Astrocyte (in vitro differentiated cells and primary cell): Measurements from ENCODE around the gene ADAM30. TPM values are rescaled to one million over a fixed set of nuclear protein-coding genes. Genes with fewer than 3 reads are reported as not detected.
A peak's percentile ranks its signal among the peaks of the same experiment; 100 is the strongest.

Source experiments
- DNase-seq: peaks from one replicate; pipeline ENCODE4 v3.0.0-alpha.2; 2010; ENCODE audit warnings: low read depth
- FAIRE-seq: peaks from 2 replicates; lab custom pipeline; 2011; peaks lifted over from hg19 to GRCh38; lab: Jason Lieb, UNC
- H2AFZ ChIP-seq: 2 replicates; pipeline ENCODE4 v1.6.0; 2012; ENCODE audit warnings: low read depth, low read length, inconsistent platforms
- H3K27ac ChIP-seq: 2 replicates; pipeline ENCODE4 v1.5.1; 2011; ENCODE audit warnings: low read depth, low read length, inconsistent platforms
- H3K27me3 ChIP-seq: 2 replicates; pipeline ENCODE4 v1.6.0; 2011; ENCODE audit warnings: low read length, inconsistent platforms; ENCODE audit not compliant: insufficient read depth
- H3K36me3 ChIP-seq: 2 replicates; pipeline ENCODE4 v1.5.1; 2011; ENCODE audit warnings: low read length, inconsistent platforms; ENCODE audit not compliant: insufficient read depth
- H3K4me1 ChIP-seq: 2 replicates; pipeline ENCODE4 v1.5.1; 2011; ENCODE audit warnings: low read length, inconsistent platforms; ENCODE audit not compliant: insufficient read depth
- H3K4me2 ChIP-seq: 2 replicates; pipeline ENCODE4 v1.6.0; 2012; ENCODE audit warnings: low read length, inconsistent platforms
- H3K4me3 ChIP-seq: 2 replicates; pipeline ENCODE4 v1.5.1; 2011; ENCODE audit warnings: low read depth, mild to moderate bottlenecking, low read length, inconsistent platforms; ENCODE audit not compliant: insufficient read depth
- H3K79me2 ChIP-seq: 2 replicates; pipeline ENCODE4 v1.6.0; 2012; ENCODE audit warnings: mild to moderate bottlenecking, low read length, inconsistent platforms; ENCODE audit not compliant: insufficient read depth
- H3K9ac ChIP-seq: 2 replicates; pipeline ENCODE4 v1.6.0; 2012; ENCODE audit warnings: mild to moderate bottlenecking, low read length, inconsistent platforms
- H3K9me3 ChIP-seq: 2 replicates; pipeline ENCODE4 v1.5.1; 2012; ENCODE audit warnings: low read depth, mild to moderate bottlenecking, low read length, inconsistent platforms; ENCODE audit not compliant: insufficient read depth
- H4K20me1 ChIP-seq: 2 replicates; pipeline ENCODE4 v1.6.0; 2012; ENCODE audit warnings: low read length, inconsistent platforms; ENCODE audit not compliant: insufficient read depth
- H3K27ac Mint-ChIP-seq: one replicate; pipeline ENCODE4 v1.8.0; 2021; ENCODE audit warnings: mild to moderate bottlenecking, mixed read lengths; ENCODE audit not compliant: unreplicated experiment
- H3K27me3 Mint-ChIP-seq: one replicate; pipeline ENCODE4 v1.8.0; 2021; ENCODE audit warnings: low read depth, mixed read lengths; ENCODE audit not compliant: unreplicated experiment
- H3K36me3 Mint-ChIP-seq: one replicate; pipeline ENCODE4 v1.8.0; 2021; ENCODE audit warnings: low read depth, mixed read lengths; ENCODE audit not compliant: unreplicated experiment
- H3K4me1 Mint-ChIP-seq: one replicate; pipeline ENCODE4 v1.8.0; 2021; ENCODE audit warnings: low read depth, mixed read lengths; ENCODE audit not compliant: unreplicated experiment
- H3K4me3 Mint-ChIP-seq: one replicate; pipeline ENCODE4 v1.8.0; 2021; ENCODE audit warnings: mild to moderate bottlenecking, moderate library complexity, mixed read lengths; ENCODE audit not compliant: unreplicated experiment
- H3K9me3 Mint-ChIP-seq: one replicate; pipeline ENCODE4 v1.8.0; 2021; ENCODE audit warnings: mild to moderate bottlenecking, mixed read lengths; ENCODE audit not compliant: unreplicated experiment
- CTCF ChIP-seq: IDR thresholded peaks from 2 replicates; pipeline ENCODE4 v1.5.1; 2011; ENCODE audit warnings: low read depth, mild to moderate bottlenecking, inconsistent platforms, low read length, moderate library complexity; ENCODE audit not compliant: insufficient read depth
- EZH2 ChIP-seq: IDR thresholded peaks from 2 replicates; pipeline ENCODE4 v1.6.1; 2012; ENCODE audit warnings: mild to moderate bottlenecking, low read length, inconsistent platforms; ENCODE audit not compliant: insufficient read depth
- total RNA-seq: library from RNA; stranded (reverse); gene quantifications from 2 replicates; pipeline ENCODE4 v1.2.1, GENCODE V29; 2021

ADAM30 gene
- total RNA-seq, 1 donor from 2014 or later, result not detected

GRCh38 chr1:119879510-119880434 lies 16.5 kb downstream of the ADAM30 start:
- H3K36me3 ChIP-seq, result no peaks in the 10 kb centered on the region
- no peaks in the 10 kb centered on the region for H3K4me1 ChIP-seq
- no peaks in the 10 kb centered on the region for H3K79me2 ChIP-seq
- Mint-ChIP-seq H3K9me3 (peaks cover 3% of the 10 kb centered on the region), H3K27ac (no peak overlapping the region), H3K36me3 (no peaks in the 10 kb centered on the region), H3K4me3 (no peak overlapping the region), H3K27me3 (peaks cover 4% of the 10 kb centered on the region), H3K4me1 (no peaks in the 10 kb centered on the region)
- H4K20me1 ChIP-seq, result no peaks in the 10 kb centered on the region
- H3K9ac ChIP-seq, result no peak overlapping the region
- no peak for DNase-seq
- FAIRE-seq, result no peak
- H3K9me3 ChIP-seq, result no peaks in the 10 kb centered on the region
- no peak overlapping the region for H3K4me3 ChIP-seq
- no peak overlapping the region for H3K27ac ChIP-seq
- H2AFZ ChIP-seq, result no peak overlapping the region
- no peaks in the 10 kb centered on the region for H3K27me3 ChIP-seq
- H3K4me2 ChIP-seq, result no peak overlapping the region
- TF ChIP-seq EZH2, result no peak
- TF ChIP-seq CTCF, result no peak

- DNase-seq (no peak), FAIRE-seq (no peak)
- Histone ChIP-seq H3K27ac (no peak overlapping the region), H4K20me1 (no peaks in the 10 kb centered on the region), H3K9ac (no peak overlapping the region), H3K36me3 (no peaks in the 10 kb centered on the region), H3K4me3 (no peak overlapping the region), H3K4me2 (no peak overlapping the region), H2AFZ (no peak overlapping the region), H3K27me3 (no peaks in the 10 kb centered on the region), H3K4me1 (peaks cover 8% of the 10 kb centered on the region), H3K9me3 (no peaks in the 10 kb centered on the region), H3K79me2 (no peaks in the 10 kb centered on the region)
- Mint-ChIP-seq H3K36me3 (no peaks in the 10 kb centered on the region), H3K9me3 (peaks cover 4% of the 10 kb centered on the region), H3K4me1 (peaks cover 11% of the 10 kb centered on the region), H3K4me3 (no peak overlapping the region), H3K27ac (no peak overlapping the region), H3K27me3 (peaks cover 4% of the 10 kb centered on the region)
- TF ChIP-seq CTCF (no peak), EZH2 (no peak)
Observed at GRCh38 chr1:119878171-119878570, 18.1 kb downstream of the ADAM30 start.

- H3K9me3 ChIP-seq, result no peaks in the 10 kb centered on the region
- TF ChIP-seq EZH2 (no peak), CTCF (no peak)
- Mint-ChIP-seq H3K4me1 (peaks cover 21% of the 10 kb centered on the region), H3K27me3 (no peaks in the 10 kb centered on the region), H3K27ac (peak overlapping the region; percentile 64), H3K4me3 (peak overlapping the region; percentile 22), H3K36me3 (no peaks in the 10 kb centered on the region), H3K9me3 (peaks cover 4% of the 10 kb centered on the region)
- no peaks in the 10 kb centered on the region for H3K79me2 ChIP-seq
- no peaks in the 10 kb centered on the region for H4K20me1 ChIP-seq
- H3K27ac ChIP-seq, result no peak overlapping the region
- no peaks in the 10 kb centered on the region for H3K36me3 ChIP-seq
- no peak overlapping the region for H3K4me3 ChIP-seq
- FAIRE-seq, result no peak
- H2AFZ ChIP-seq, result no peak overlapping the region
- no peak overlapping the region for H3K9ac ChIP-seq
- H3K4me2 ChIP-seq, result peak overlapping the region; percentile 17
- H3K4me1 ChIP-seq, result peaks cover 21% of the 10 kb centered on the region
- no peak for DNase-seq
- H3K27me3 ChIP-seq, result no peaks in the 10 kb centered on the region
Observed at GRCh38 chr1:119874186-119874585, 22.1 kb downstream of the ADAM30 start.
